ENCODE results near the gene SLC6A3. TPM values are rescaled to one million over a fixed set of nuclear protein-coding genes. Genes with fewer than 3 reads are reported as not detected.
A peak's percentile ranks its signal among the peaks of the same experiment; 100 is the strongest.

Gene SLC6A3
- polyA plus RNA-seq, 3 donors, result not detected

GRCh38 chr5:1468629-1469527 lies 23.6 kb upstream of the SLC6A3 start:
- intact Hi-C loops (cut with micrococcal nuclease), result loop anchor here in 1 of 2 donors (10.0 kb wide), 1 partner anchor 176 kb away; no protein-coding TSS in a partner anchor
- DNase-seq, result no peak
- peaks cover 18% of the 10 kb centered on the region in 2 donors for H3K9me3 ChIP-seq (replicated peaks in 1 of 2; ENCODE audit: control insufficient read depth in 1 of 2, insufficient read depth in 1 of 2, low read length in 2 of 2)
- no peak overlapping the region for H3K4me3 ChIP-seq (replicated peaks in 1 of 3; ENCODE audit: low read depth in 2 of 3, low read length in 3 of 3)
- H3K4me3 Mint-ChIP-seq, result no peak overlapping the region
- H3K4me2 ChIP-seq (replicated peaks; ENCODE audit: extremely low read depth, low read length, poor library complexity, severe bottlenecking), result no peak overlapping the region
- H3K4me1 ChIP-seq (ENCODE audit: control insufficient read depth in 1 of 2, insufficient read depth in 2 of 2, low read length in 2 of 2), result no peaks in the 10 kb centered on the region
- peaks cover 2 to 24% (median 12%) of the 10 kb centered on the region in 7 donors for H3K9me3 Mint-ChIP-seq
- no peaks in the 10 kb centered on the region for H3K79me2 ChIP-seq (ENCODE audit: insufficient read depth, low read length)
- H3K36me3 Mint-ChIP-seq, result peaks cover 73 to 97% of the 10 kb centered on the region in 2 donors
- H3K4me1 Mint-ChIP-seq, result peaks cover 2% of the 10 kb centered on the region
- H3K27me3 Mint-ChIP-seq (ENCODE audit: low read depth in 3 of 3), result no peaks in the 10 kb centered on the region
- H3K9ac ChIP-seq (ENCODE audit: insufficient read depth, low read length, poor library complexity, severe bottlenecking), result no peak overlapping the region
- TF ChIP-seq CTCF (IDR thresholded peaks at IDR 0.05), result peak; percentile 9
- H2AFZ ChIP-seq (ENCODE audit: insufficient read depth, low read depth, low read length, poor library complexity, severe bottlenecking), result no peak overlapping the region
- peaks cover 60 to 93% of the 10 kb centered on the region in 2 donors for H3K36me3 ChIP-seq (replicated peaks in 1 of 2; ENCODE audit: control insufficient read depth in 1 of 2, insufficient read depth in 2 of 2, low read length in 2 of 2)
- H4K20me1 ChIP-seq (ENCODE audit: insufficient read depth, low read length), result no peaks in the 10 kb centered on the region
- 93% methylated on average over 26 of the region's 28 CpGs for WGBS (ENCODE audit: insufficient coverage)
- no peaks in the 10 kb centered on the region for H3K27me3 ChIP-seq (ENCODE audit: control insufficient read depth in 2 of 2, insufficient read depth in 2 of 2, low read length in 2 of 2)
- peak overlapping the region in 5 of 7 donors; percentile 24 to 85 (median 73) for H3K27ac Mint-ChIP-seq
- H3K27ac ChIP-seq (ENCODE audit: low read depth in 1 of 2, low read length in 2 of 2), result peak overlapping the region in 1 of 2 donors; percentile 61

GRCh38 chr5:1468247-1468612 lies 23.0 kb upstream of the SLC6A3 start:
- no peak overlapping the region for H3K9ac ChIP-seq (ENCODE audit: insufficient read depth, low read length, poor library complexity, severe bottlenecking)

More at GRCh38 chr5:1468247-1468612, 23.0 kb upstream of the SLC6A3 start:
- Mint-ChIP-seq H3K27me3 (ENCODE audit: low read depth in 3 of 3) (no peaks in the 10 kb centered on the region), H3K4me1 (peaks cover 2% of the 10 kb centered on the region), H3K27ac (peak overlapping the region in 4 of 7 donors; percentile 37 to 73 (median 55)), H3K9me3 (peaks cover 2 to 24% (median 12%) of the 10 kb centered on the region in 7 donors), H3K36me3 (peaks cover 74 to 97% of the 10 kb centered on the region in 2 donors), H3K4me3 (no peak overlapping the region)
- Histone ChIP-seq H3K79me2 (ENCODE audit: insufficient read depth, low read length) (no peaks in the 10 kb centered on the region), H3K27ac (ENCODE audit: low read depth in 1 of 2, low read length in 2 of 2) (peak overlapping the region in 1 of 2 donors; percentile 61), H3K4me2 (replicated peaks; ENCODE audit: extremely low read depth, low read length, poor library complexity, severe bottlenecking) (no peak overlapping the region), H4K20me1 (ENCODE audit: insufficient read depth, low read length) (no peaks in the 10 kb centered on the region), H3K4me3 (replicated peaks in 1 of 3; ENCODE audit: low read depth in 2 of 3, low read length in 3 of 3) (no peak overlapping the region), H3K36me3 (replicated peaks in 1 of 2; ENCODE audit: control insufficient read depth in 1 of 2, insufficient read depth in 2 of 2, low read length in 2 of 2) (peaks cover 62 to 93% of the 10 kb centered on the region in 2 donors), H3K9me3 (replicated peaks in 1 of 2; ENCODE audit: control insufficient read depth in 1 of 2, insufficient read depth in 1 of 2, low read length in 2 of 2) (peaks cover 18% of the 10 kb centered on the region in 2 donors), H2AFZ (ENCODE audit: insufficient read depth, low read depth, low read length, poor library complexity, severe bottlenecking) (no peak overlapping the region), H3K4me1 (ENCODE audit: control insufficient read depth in 1 of 2, insufficient read depth in 2 of 2, low read length in 2 of 2) (no peaks in the 10 kb centered on the region), H3K27me3 (ENCODE audit: control insufficient read depth in 2 of 2, insufficient read depth in 2 of 2, low read length in 2 of 2) (no peaks in the 10 kb centered on the region)
- intact Hi-C loops (cut with micrococcal nuclease), result loop anchor here in 1 of 2 donors (10.0 kb wide), 1 partner anchor 177 kb away; no protein-coding TSS in a partner anchor
- 95% methylated on average over 15 of the region's 15 CpGs for WGBS (ENCODE audit: insufficient coverage)
- peak; percentile 53 for TF ChIP-seq CTCF (IDR thresholded peaks at IDR 0.05)
- no peak for DNase-seq
